K562 (cell line): ENCODE results near the gene HHATL. TPM values are rescaled to one million over a fixed set of nuclear protein-coding genes. Genes with fewer than 3 reads are reported as not detected.

Experiments used
- ATAC-seq: fragments of 200-7000 bp; cut with Tn5 transposase; 3 replicates; pipeline ENCODE4 v1.9.1; 2020; ENCODE audit warnings: moderate library complexity
- BruUV-seq: library from RNA; stranded (reverse); fragments of 400-500 nt; replicated peaks from 2 replicates; lab custom pipeline; 2021; lab: Mats Ljungman, UMichigan
- CTCF ChIA-PET: fragments of 300-600 bp; formaldehyde crosslinking; extraction: SDS; loops from one replicate; lab custom pipeline; 2021; ENCODE audit warnings: low intra/inter-chr PET ratio; lab: Yijun Ruan, JAX
- POLR2A ChIA-PET: fragments of 300-600, 350-650 bp; sonication (Branson Sonifier 250); formaldehyde crosslinking; extraction: SDS; loops from one replicate; lab custom pipeline; 2021; ENCODE audit warnings: antibody characterized with exemption, inconsistent platforms; lab: Yijun Ruan, JAX
- DNase-seq, 4 experiments: peaks; one replicate each; pipeline versions ENCODE4 v3.0.0 to v3.0.0-alpha.2; 2011 to 2018; ENCODE audit warnings: low spot score in 3 of 4, mixed read lengths in 3 of 4; ENCODE audit errors: extremely low read depth in 1 of 4
- FAIRE-seq: peaks from 2 replicates; lab custom pipeline; 2011; peaks lifted over from hg19 to GRCh38; lab: Jason Lieb, UNC
- H2AFZ ChIP-seq: 2 replicates; pipeline ENCODE4 v1.6.0; 2011; ENCODE audit warnings: low read depth, low read length, control low read depth, inconsistent platforms
- H3K27ac ChIP-seq: fragments of 200-600 bp; 3 replicates; pipeline ENCODE4 v1.8.0; 2011; ENCODE audit warnings: low read depth, mild to moderate bottlenecking, control low read depth, inconsistent platforms, low read length, moderate library complexity, mixed read lengths; ENCODE audit errors: extremely low read depth
- H3K27me3 ChIP-seq, 2 experiments: fragments of 300-600 bp in 1 of 2; 2 replicates in 1 of 2; 3 replicates in 1 of 2; pipeline versions ENCODE4 v1.6.0 to v1.8.0; 2011; ENCODE audit warnings: inconsistent platforms in 2 of 2, low read length in 2 of 2, mild to moderate bottlenecking in 1 of 2, mixed read lengths in 1 of 2, moderate library complexity in 1 of 2; ENCODE audit not compliant: control insufficient read depth in 2 of 2, insufficient read depth in 2 of 2
- H3K36me3 ChIP-seq: fragments of 300-600 bp; 3 replicates; pipeline ENCODE4 v1.8.0; 2011; ENCODE audit warnings: mild to moderate bottlenecking, low read length, inconsistent platforms; ENCODE audit not compliant: control insufficient read depth, insufficient read depth
- H3K4me1 ChIP-seq, 2 experiments: fragments of 200-600 bp in 1 of 2; replicated peaks in 1 of 2; 2 replicates in 1 of 2; 3 replicates in 1 of 2; pipeline versions ENCODE4 v1.5.1 to v1.8.0; 2011; ENCODE audit warnings: inconsistent platforms in 2 of 2, low read length in 2 of 2, mild to moderate bottlenecking in 1 of 2, mixed read lengths in 1 of 2, moderate library complexity in 1 of 2; ENCODE audit not compliant: control insufficient read depth in 2 of 2, insufficient read depth in 2 of 2
- H3K4me2 ChIP-seq: 2 replicates; pipeline ENCODE4 v1.6.1; 2011; ENCODE audit warnings: low read length, control low read depth, inconsistent platforms, mixed read lengths; ENCODE audit not compliant: insufficient read depth
- H3K4me3 ChIP-seq: fragments of 200-600 bp; sonication (generic), shearing (Covaris generic); 2 replicates; pipeline ENCODE4 v1.5.1; 2016; ENCODE audit warnings: control low read depth, inconsistent platforms
- H3K79me2 ChIP-seq: fragments of 200-600 bp; 3 replicates; pipeline ENCODE4 v1.8.0; 2011; ENCODE audit warnings: low read length, inconsistent platforms; ENCODE audit not compliant: control insufficient read depth, insufficient read depth
- H3K9ac ChIP-seq, 2 experiments: 2 replicates each; pipeline versions ENCODE4 v1.6.0 to v1.6.1; 2011; ENCODE audit warnings: low read depth in 2 of 2, low read length in 2 of 2, control low read depth in 1 of 2, inconsistent platforms in 1 of 2, mild to moderate bottlenecking in 1 of 2, mixed read lengths in 1 of 2; ENCODE audit not compliant: insufficient read depth in 1 of 2
- H3K9me1 ChIP-seq: one replicate; pipeline ENCODE4 v1.6.0; 2011; ENCODE audit warnings: inconsistent platforms, mild to moderate bottlenecking, low read length, moderate library complexity; ENCODE audit not compliant: control insufficient read depth, insufficient read depth
- H3K9me3 ChIP-seq: replicated peaks from 2 replicates; pipeline ENCODE4 v1.5.1; 2011; ENCODE audit warnings: low read depth, low read length, inconsistent platforms; ENCODE audit not compliant: control insufficient read depth, insufficient read depth
- H4K20me1 ChIP-seq: replicated peaks from 2 replicates; pipeline ENCODE4 v1.6.1; 2011; ENCODE audit warnings: low read length, inconsistent platforms, mixed read lengths; ENCODE audit not compliant: control insufficient read depth, insufficient read depth
- ARID2 ChIP-seq: fragments of 450-650 bp; IDR thresholded peaks from 2 replicates; pipeline ENCODE4 v1.6.1; 2017; ENCODE audit warnings: antibody characterized with exemption, mild to moderate bottlenecking
- ATF7 ChIP-seq: fragments of 450-650 bp; IDR thresholded peaks from 2 replicates; pipeline ENCODE4 v1.7.1; 2014; ENCODE audit warnings: mild to moderate bottlenecking, moderate library complexity
- DEAF1 ChIP-seq: fragments of 450-650 bp; formaldehyde crosslinking; IDR thresholded peaks from 2 replicates; pipeline ENCODE4 v1.4.0; 2020; ENCODE audit warnings: mild to moderate bottlenecking, moderate library complexity
- FOXP1 ChIP-seq: sonication (generic); formaldehyde crosslinking; IDR thresholded peaks from 2 replicates; pipeline ENCODE4 v1.8.0; 2022; ENCODE audit warnings: mild to moderate bottlenecking, missing genetic modification reagents
- GABPA ChIP-seq: fragments of 200-800 bp; sonication (Bioruptor generic); conservative IDR thresholded peaks from 2 replicates; pipeline ENCODE4 v1.6.1; 2016; ENCODE audit warnings: low read depth, missing genetic modification characterization, missing compliant biosample characterization
- HMGN3 ChIP-seq: IDR thresholded peaks from 2 replicates; pipeline ENCODE4 v1.6.1; 2011; ENCODE audit warnings: borderline replicate concordance, low read depth, mild to moderate bottlenecking, mixed read lengths, low read length; ENCODE audit not compliant: insufficient read length; ENCODE audit errors: extremely low read depth
- MTA2 ChIP-seq: fragments of 450-650 bp; IDR thresholded peaks from 2 replicates; pipeline ENCODE4 v1.6.1; 2016; ENCODE audit warnings: low read depth
- NR3C1 ChIP-seq: sonication (generic); formaldehyde crosslinking; IDR thresholded peaks from 2 replicates; pipeline ENCODE4 v1.8.1; 2022; ENCODE audit warnings: missing genetic modification reagents
- PRPF4 ChIP-seq: fragments of 200-400 bp; formaldehyde crosslinking; IDR thresholded peaks from one replicate; pipeline ENCODE4 v1.6.1; 2017; ENCODE audit warnings: low read length, low read depth, mild to moderate bottlenecking; ENCODE audit not compliant: insufficient read depth, poor library complexity, severe bottlenecking
- RBM22 ChIP-seq: fragments of 200-400 bp; formaldehyde crosslinking; IDR thresholded peaks from 2 replicates; pipeline ENCODE4 v1.6.1; 2018; ENCODE audit warnings: low read length, low read depth; ENCODE audit not compliant: poor library complexity, severe bottlenecking
- RHOXF2B ChIP-seq: fragments of 250-450 bp; sonication (Bioruptor Pico); conservative IDR thresholded peaks from 2 replicates; pipeline ENCODE4 v1.5.1; 2021
- SMARCA5 ChIP-seq: fragments of 450-650 bp; IDR thresholded peaks from 2 replicates; pipeline ENCODE4 v1.6.1; 2016
- TBL1XR1 ChIP-seq, 2 experiments: IDR thresholded peaks; 2 replicates each; pipeline ENCODE4 v1.6.1; 2012; ENCODE audit warnings: improper control_type of control experiment in 2 of 2, low read length in 2 of 2, mild to moderate bottlenecking in 1 of 2
- TCFL5 ChIP-seq: fragments of 250-450 bp; sonication (Bioruptor Pico); conservative IDR thresholded peaks from 2 replicates; pipeline ENCODE4 v1.6.1; 2021; ENCODE audit warnings: mild to moderate bottlenecking, moderate library complexity, matching md5 sums
- ZNF764 ChIP-seq: fragments of 250-450 bp; sonication (Bioruptor Pico); IDR thresholded peaks from 2 replicates; pipeline ENCODE4 v1.4.0; 2020; ENCODE audit warnings: low read depth, mild to moderate bottlenecking, moderate library complexity
- WGBS: fragments of 100-300 bp; shearing (Covaris generic); methylation state at CpG from one replicate; pipeline ENCODE4 v1.1.6; 2016; ENCODE audit warnings: low coverage, mixed read lengths; ENCODE audit not compliant: insufficient coverage; ENCODE audit errors: missing lambda C conversion rate; 5-methylcytosine and 5-hydroxymethylcytosine counted together
- in situ Hi-C: fragments of 300-500 bp; cut with MboI; formaldehyde crosslinking; loops from 4 replicates; pipeline ENCODE4 v1.15.0; 2018; ENCODE audit warnings: inconsistent platforms, mixed read lengths
- intact Hi-C: fragments of 100-400 bp; cut with micrococcal nuclease; formaldehyde crosslinking; loops from 2 replicates; pipeline ENCODE4 v1.14.2; 2022
- polyA plus RNA-seq, 8 experiments: library from polyadenylated mRNA; depleted of rRNA in 4 of 8; stranded (reverse) in 5 of 8; unstranded in 3 of 8; fragments of >200 nt; fragmentation: Nextera tagmentation in 2 of 8; fragmentation: Illumina TruSeq in 1 of 8; extraction: Ambion mirVana in 2 of 8; extraction: Trizol in 1 of 8; gene quantifications; 2 replicates each; pipeline versions ENCODE4 v1.2.1 to v1.2.3, GENCODE V29; 2011 to 2014; ENCODE audit warnings: inconsistent platforms in 1 of 8, missing spikeins in 1 of 8
- total RNA-seq, 7 experiments: library from RNA; depleted of rRNA in 6 of 7; stranded (reverse); fragments of >200 nt in 6 of 7; fragmentation: Illumina TruSeq in 2 of 7; extraction: Trizol in 2 of 7; gene quantifications; 2 replicates each; pipeline versions ENCODE4 v1.2.1 to v1.2.3, GENCODE V29; 2011 to 2021; ENCODE audit warnings: low replicate concordance in 1 of 7

HHATL gene
- total and polyA plus RNA-seq, 9 of the 15 experiments (the other 6 are each of a cell fraction or from before 2014, with no cell fraction given) = not detected

- TF ChIP-seq ATF7 = no peak
- no peak for TF ChIP-seq TBL1XR1 (IDR thresholded peaks at IDR 0.05; ENCODE audit: low read length in 2 of 2)
- no peak for TF ChIP-seq GABPA
- TF ChIP-seq PRPF4 = no peak
- no peak for TF ChIP-seq TCFL5
- no peak for TF ChIP-seq ZNF764
- no peak for TF ChIP-seq FOXP1 (CRISPR knock-in tag)
- no peak for TF ChIP-seq SMARCA5
- TF ChIP-seq RHOXF2B (CRISPR knock-in tag) = no peak
- TF ChIP-seq HMGN3 = no peak
- TF ChIP-seq MTA2 = no peak
- TF ChIP-seq ARID2 = no peak
- TF ChIP-seq NR3C1 (CRISPR knock-in tag) = no peak
- TF ChIP-seq RBM22 = no peak
- TF ChIP-seq DEAF1 (CRISPR knock-in tag) = no peak
- DNase-seq (no peak), FAIRE-seq (no peak), ATAC-seq (no peak)
- H3K4me1 ChIP-seq = no peaks in the 10 kb centered on the region; a peak in 1 of 5 replicates
- in situ Hi-C loops = loop anchor here (5.0 to 10.0 kb wide), 2 partner anchors 95 to 173 kb away; partner anchors contain the start of gene ZBTB47
- 1% methylated on average over 6 of the region's 6 CpGs for WGBS
- ChIA-PET CTCF (no interaction called here), POLR2A (interaction anchor here (1.4 kb wide), 1 partner anchor 28 kb away, joined by 3 read pairs; no protein-coding TSS in a partner anchor)
- peaks cover 3 to 49% of the 10 kb centered on the region in 2 experiments; a peak in 4 of 5 replicates for H3K27me3 ChIP-seq
- no peaks in the 10 kb centered on the region for H3K36me3 ChIP-seq
- BruUV-seq = no TSS peak
- intact Hi-C loops = no loop called here
- no peak overlapping the region for H3K27ac ChIP-seq
- H3K9me1 ChIP-seq = no peaks in the 10 kb centered on the region
- H2AFZ ChIP-seq = no peak overlapping the region
- H3K9me3 ChIP-seq = no peaks in the 10 kb centered on the region
- no peak overlapping the region for H3K4me3 ChIP-seq
- H3K9ac ChIP-seq = no peak overlapping the region
- H4K20me1 ChIP-seq = peaks cover 8% of the 10 kb centered on the region; the same call in 1 of the 2 replicates
- H3K79me2 ChIP-seq = no peaks in the 10 kb centered on the region
- no peak overlapping the region for H3K4me2 ChIP-seq
Measured at GRCh38 chr3:42747581-42747980, 45.0 kb upstream of the HHATL start.
